GM12878 (cell line): ENCODE data around the gene RPGRIP1. TPM values are rescaled to one million over a fixed set of nuclear protein-coding genes. Genes with fewer than 3 reads are reported as not detected.
"Not testable (repeated sequence)": the region's sequence is repeated elsewhere in the genome, so short reads cannot be mapped to it uniquely, and the experiment has no call there.

Experiments
- ATAC-seq: fragments of 200-7000 bp; cut with Tn5 transposase; 3 replicates; pipeline ENCODE4 v1.9.1; 2020; ENCODE audit warnings: mild to moderate bottlenecking, moderate library complexity
- BruUV-seq: library from RNA; stranded (reverse); fragments of 400-500 nt; replicated peaks from 2 replicates; lab custom pipeline; 2021; lab: Mats Ljungman, UMichigan
- CTCF ChIA-PET: fragments of 300-600 bp; sonication (Branson Sonifier 250); formaldehyde crosslinking; extraction: SDS; loops from one replicate; lab custom pipeline; 2021; ENCODE audit warnings: inconsistent platforms; lab: Yijun Ruan, JAX
- POLR2A ChIA-PET: fragments of 350-600 bp; formaldehyde crosslinking; extraction: SDS; loops from one replicate; lab custom pipeline; 2021; ENCODE audit warnings: inconsistent platforms; lab: Charles Lee
- RAD21 ChIA-PET: fragments of 300-600 bp; sonication (Branson Sonifier 250); formaldehyde crosslinking; loops from one replicate; lab custom pipeline; 2023; ENCODE audit warnings: antibody characterized with exemption; ENCODE audit not compliant: unreplicated experiment; lab: Charles Lee
- SMC1A ChIA-PET: fragments of 300-600 bp; sonication (Branson Sonifier 250); formaldehyde crosslinking; loops from one replicate; lab custom pipeline; 2023; ENCODE audit not compliant: unreplicated experiment, uncharacterized antibody; lab: Charles Lee
- DNase-seq: peaks from one replicate; pipeline ENCODE4 v3.0.0-alpha.2; 2011; ENCODE audit warnings: low read depth, low spot score
- FAIRE-seq: peaks from 3 replicates; lab custom pipeline; 2011; peaks lifted over from hg19 to GRCh38; lab: Jason Lieb, UNC
- H2AFZ ChIP-seq: 2 replicates; pipeline ENCODE4 v1.6.0; 2011; ENCODE audit warnings: low read depth, low read length, control low read depth; ENCODE audit not compliant: control insufficient read depth
- H3K27ac ChIP-seq: 2 replicates; pipeline ENCODE4 v1.5.1; 2011; ENCODE audit warnings: control low read depth; ENCODE audit not compliant: control insufficient read depth, insufficient read depth
- H3K27me3 ChIP-seq, 2 experiments: replicated peaks in 1 of 2; 2 replicates each; pipeline versions ENCODE4 v1.6.0 to v1.6.1; 2011; ENCODE audit warnings: low read length in 1 of 2; ENCODE audit not compliant: control insufficient read depth in 2 of 2, insufficient read depth in 2 of 2
- H3K36me3 ChIP-seq, 2 experiments: 2 replicates each; pipeline ENCODE4 v1.5.1; 2011; ENCODE audit warnings: low read length in 1 of 2; ENCODE audit not compliant: control insufficient read depth in 2 of 2, insufficient read depth in 2 of 2
- H3K4me1 ChIP-seq: 2 replicates; pipeline ENCODE4 v1.6.1; 2011; ENCODE audit warnings: mild to moderate bottlenecking, low read length, moderate library complexity, mixed read lengths; ENCODE audit not compliant: control insufficient read depth, insufficient read depth
- H3K4me2 ChIP-seq: 2 replicates; pipeline ENCODE4 v1.6.0; 2011; ENCODE audit warnings: control low read depth; ENCODE audit not compliant: control insufficient read depth, insufficient read depth
- H3K4me3 ChIP-seq: fragments of 200-600 bp; sonication (generic); 2 replicates; pipeline ENCODE4 v1.5.1; 2016
- H3K79me2 ChIP-seq: 2 replicates; pipeline ENCODE4 v1.6.0; 2011; ENCODE audit warnings: low read length; ENCODE audit not compliant: control insufficient read depth, insufficient read depth
- H3K9ac ChIP-seq: 2 replicates; pipeline ENCODE4 v1.8.0; 2011; ENCODE audit warnings: low read length, control low read depth, mixed read lengths; ENCODE audit not compliant: control insufficient read depth, insufficient read depth
- H3K9me3 ChIP-seq: replicated peaks from 3 replicates; pipeline ENCODE4 v1.5.1; 2011; ENCODE audit warnings: mild to moderate bottlenecking, low read length; ENCODE audit not compliant: control insufficient read depth, insufficient read depth
- H4K20me1 ChIP-seq: 2 replicates; pipeline ENCODE4 v1.6.0; 2011; ENCODE audit not compliant: control insufficient read depth, insufficient read depth
- BHLHE40 ChIP-seq, 2 experiments: fragments of 450-650 bp in 1 of 2; IDR thresholded peaks; 2 replicates each; pipeline ENCODE4 v1.6.1; 2011 to 2017; ENCODE audit warnings: low read depth in 2 of 2, borderline replicate concordance in 1 of 2, improper control_type of control experiment in 1 of 2, low read length in 1 of 2, mild to moderate bottlenecking in 1 of 2
- SREBF2 ChIP-seq: IDR thresholded peaks from 2 replicates; pipeline ENCODE4 v1.6.1; 2012; ENCODE audit warnings: mild to moderate bottlenecking, low read length
- ZSCAN29 ChIP-seq: fragments of 450-650 bp; IDR thresholded peaks from 2 replicates; pipeline ENCODE4 v1.6.1; 2017; ENCODE audit warnings: mild to moderate bottlenecking, moderate library complexity
- ZZZ3 ChIP-seq: IDR thresholded peaks from 2 replicates; pipeline ENCODE4 v1.6.1; 2011; ENCODE audit warnings: low read depth; ENCODE audit not compliant: control insufficient read depth, insufficient read length
- WGBS: methylation state at CpG from one replicate; pipeline ENCODE4 v1.1.6; 2016; ENCODE audit warnings: low lambda C conversion rate; ENCODE audit not compliant: insufficient replicate concordance, insufficient coverage; ENCODE audit errors: missing lambda C conversion rate; 5-methylcytosine and 5-hydroxymethylcytosine counted together
- in situ Hi-C: fragments of 300-500 bp; cut with MboI; formaldehyde crosslinking; loops from 9 replicates; pipeline ENCODE4 v1.14.3; 2018; ENCODE audit warnings: mixed read lengths
- intact Hi-C: fragments of 100-400 bp; cut with micrococcal nuclease; formaldehyde crosslinking; loops from one replicate; pipeline ENCODE4 v1.14.2; 2022; ENCODE audit not compliant: unreplicated experiment
- polyA plus RNA-seq, 11 experiments: library from polyadenylated mRNA; depleted of rRNA in 4 of 11; unstranded in 6 of 11; stranded (reverse) in 5 of 11; fragments of >200 nt; fragmentation: Nextera tagmentation in 4 of 11; fragmentation: Illumina TruSeq in 1 of 11; extraction: Ambion mirVana in 4 of 11; extraction: Trizol in 1 of 11; gene quantifications; 1 replicate in 1 of 11; 2 replicates in 10 of 11; pipeline versions ENCODE4 v1.2.1 to v1.2.3, GENCODE V29; 2011 to 2016; ENCODE audit warnings: inconsistent platforms in 2 of 11, missing spikeins in 2 of 11, low read depth in 1 of 11
- total RNA-seq, 4 experiments: library from RNA; depleted of rRNA in 3 of 4; stranded (reverse); fragments of >200 nt in 3 of 4; fragmentation: Illumina TruSeq in 1 of 4; extraction: Trizol in 1 of 4; gene quantifications; 2 replicates each; pipeline versions ENCODE4 v1.2.1 to v1.2.3, GENCODE V29; 2013 to 2021
- TF ChIP-seq, protein P1 (sequence below): fragments of 450-650 bp; IDR thresholded peaks from 2 replicates; pipeline ENCODE4 v1.6.1; 2014; ENCODE audit warnings: mild to moderate bottlenecking

Gene RPGRIP1
- total and polyA plus RNA-seq, 10 of the 15 experiments (the other 5 are each of a cell fraction or from before 2014, with no cell fraction given) = 0.07 to 1.1 (median 0.30) TPM; not detected in 1

DNA sequence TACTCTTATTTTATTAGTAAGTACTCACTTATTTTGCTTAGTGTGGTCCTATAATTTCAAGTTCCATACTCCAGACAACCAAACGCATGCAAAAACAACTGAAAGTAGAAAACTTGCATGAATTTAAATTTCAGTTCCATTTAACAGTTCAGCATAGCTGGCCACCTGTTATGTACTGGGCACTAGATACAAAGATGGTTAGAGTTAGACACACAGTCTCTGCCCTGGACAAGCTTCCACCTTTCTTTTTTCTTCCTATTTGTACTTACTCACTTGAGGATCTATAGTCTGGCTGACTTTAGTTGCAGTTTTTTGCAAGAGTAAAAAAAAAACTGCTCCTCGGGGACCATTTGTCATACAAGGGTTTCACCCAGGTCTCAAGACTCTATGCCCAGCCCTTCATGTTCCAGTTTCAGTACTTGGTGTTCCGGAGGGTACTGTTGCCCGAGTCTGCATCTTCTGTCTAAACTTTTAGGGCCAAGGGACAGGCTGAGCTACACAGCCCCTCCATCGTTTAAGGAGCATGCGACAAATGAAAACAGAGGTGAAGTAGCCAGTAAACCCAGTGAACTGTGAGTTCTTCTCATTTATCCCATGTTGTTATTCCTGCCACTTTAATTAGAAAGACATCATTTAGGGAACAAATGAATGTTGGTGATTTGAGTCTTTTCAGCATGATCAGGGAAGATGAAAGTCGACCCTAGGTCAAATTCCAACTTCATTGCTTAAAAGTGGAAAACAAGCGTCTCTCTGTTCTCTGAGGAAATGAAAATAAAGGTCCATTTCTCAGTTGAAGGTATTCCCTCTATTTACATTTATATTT is 22.3 kb downstream of the RPGRIP1 start:
- FAIRE-seq = no peak
- ChIA-PET SMC1A (interaction anchor here (1.2 kb wide), 1 partner anchor 28 kb away, joined by 3 read pairs; no protein-coding TSS in a partner anchor), CTCF (interaction anchor here (1.2 kb wide), 1 partner anchor 32 kb away, joined by 3 read pairs; no protein-coding TSS in a partner anchor)

DNA sequence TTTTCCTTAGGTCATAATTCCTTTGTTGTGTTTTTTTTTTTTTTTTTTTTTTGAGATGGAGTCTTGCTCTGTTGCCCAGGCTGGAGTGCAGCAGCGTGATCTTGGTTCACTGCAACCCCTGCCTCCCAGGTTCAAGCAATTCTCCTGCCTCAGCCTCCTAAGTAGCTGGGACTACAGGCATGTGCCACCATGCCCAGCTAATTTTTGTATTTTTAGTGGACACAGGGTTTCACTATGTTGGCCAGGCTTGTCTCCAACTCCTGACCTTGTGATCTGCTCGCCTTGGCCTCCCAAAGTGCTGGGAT is 22.9 kb downstream of the RPGRIP1 start:
- ATAC-seq, H3K4me2 ChIP-seq, DNase-seq, H3K27me3 ChIP-seq, POLR2A ChIA-PET, intact Hi-C loops, H3K9ac ChIP-seq, H3K4me3 ChIP-seq, BruUV-seq, in situ Hi-C loops, H3K27ac ChIP-seq, FAIRE-seq, H4K20me1 ChIP-seq, H3K9me3 ChIP-seq, H3K79me2 ChIP-seq, H3K36me3 ChIP-seq, H2AFZ ChIP-seq: not testable (repeated sequence)
- WGBS = 73% methylated on average over 2 of the region's 2 CpGs
- CTCF ChIA-PET = interaction anchor here (1.2 kb wide), 1 partner anchor 33 kb away, joined by 3 read pairs; no protein-coding TSS in a partner anchor
- RAD21 ChIA-PET = interaction anchor here (1.0 kb wide), 1 partner anchor 38 kb away, joined by 3 read pairs; no protein-coding TSS in a partner anchor
- peaks cover 12% of the 10 kb centered on the region for H3K4me1 ChIP-seq
- SMC1A ChIA-PET = interaction anchor here (1.2 kb wide), 1 partner anchor 29 kb away, joined by 3 read pairs; no protein-coding TSS in a partner anchor

More for the DNA sequence above, 22.3 kb downstream of the RPGRIP1 start:
- H3K9ac ChIP-seq = no peak overlapping the region
- 0 out of 2 replicates have a peak overlapping the region, but pooled peaks have one; percentile 38 for H3K4me2 ChIP-seq
- TF ChIP-seq ZZZ3 = no peak
- TF ChIP-seq ZSCAN29 = no peak
- TF ChIP-seq SREBF2 = no peak
- TF ChIP-seq, protein P1, sequence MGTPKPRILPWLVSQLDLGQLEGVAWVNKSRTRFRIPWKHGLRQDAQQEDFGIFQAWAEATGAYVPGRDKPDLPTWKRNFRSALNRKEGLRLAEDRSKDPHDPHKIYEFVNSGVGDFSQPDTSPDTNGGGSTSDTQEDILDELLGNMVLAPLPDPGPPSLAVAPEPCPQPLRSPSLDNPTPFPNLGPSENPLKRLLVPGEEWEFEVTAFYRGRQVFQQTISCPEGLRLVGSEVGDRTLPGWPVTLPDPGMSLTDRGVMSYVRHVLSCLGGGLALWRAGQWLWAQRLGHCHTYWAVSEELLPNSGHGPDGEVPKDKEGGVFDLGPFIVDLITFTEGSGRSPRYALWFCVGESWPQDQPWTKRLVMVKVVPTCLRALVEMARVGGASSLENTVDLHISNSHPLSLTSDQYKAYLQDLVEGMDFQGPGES = no peak
- no peak for TF ChIP-seq BHLHE40 (IDR thresholded peaks at IDR 0.05; ENCODE audit: borderline replicate concordance in 1 of 2, low read depth in 2 of 2, low read length in 1 of 2)
- TF ChIP-seq, all 136 proteins: peak for 0
- Histone ChIP-seq H4K20me1 (no peaks in the 10 kb centered on the region), H3K36me3 (no peaks in the 10 kb centered on the region), H3K9me3 (no peaks in the 10 kb centered on the region), H3K79me2 (no peaks in the 10 kb centered on the region), H3K4me3 (no peak overlapping the region), H3K4me1 (peaks cover 7% of the 10 kb centered on the region), H3K27ac (no peak overlapping the region), H3K27me3 (no peaks in the 10 kb centered on the region; a peak in 1 of 4 replicates), H2AFZ (0 out of 2 replicates have a peak overlapping the region, but pooled peaks have one; percentile 21)
- ATAC-seq (peak; percentile 64), DNase-seq (no peak)
- no TSS peak for BruUV-seq
- in situ Hi-C loops = no loop called here
- 38% methylated on average over 8 of the region's 8 CpGs for WGBS
- RAD21 ChIA-PET = no interaction called here
- POLR2A ChIA-PET = no interaction called here
- intact Hi-C loops = no loop called here
